Activated CD4-positive, alpha-beta T cell treated with anti-CD3 and anti-CD28 coated beads for 4 hours (primary cell): Measurements from ENCODE around the gene UGT1A3.

Experiments used
- DNase-seq, 2 donors: peaks; one replicate each; pipeline ENCODE4 v3.0.0-alpha.2; 2020

Gene UGT1A3

GRCh38 chr2:233799087-233799665 is 70.3 kb downstream of the UGT1A3 start:
- DNase-seq, result no peak

- no peak for DNase-seq
Measured at GRCh38 chr2:233799716-233800115, 70.9 kb downstream of the UGT1A3 start.

GRCh38 chr2:233800208-233800607 is 71.4 kb downstream of the UGT1A3 start:
- DNase-seq, result no peak

- DNase-seq, result no peak
Measured at GRCh38 chr2:233801357-233802131, 72.7 kb downstream of the UGT1A3 start.

GRCh38 chr2:233802132-233802815 is 73.4 kb downstream of the UGT1A3 start:
- DNase-seq, result no peak

- DNase-seq, result no peak
Measured at GRCh38 chr2:233803292-233803911, 74.6 kb downstream of the UGT1A3 start.

GRCh38 chr2:233803994-233804393 is 75.2 kb downstream of the UGT1A3 start:
- no peak for DNase-seq

- DNase-seq, result no peak
Measured at GRCh38 chr2:233807215-233807865, 78.5 kb downstream of the UGT1A3 start.

GRCh38 chr2:233807966-233808935 is 79.4 kb downstream of the UGT1A3 start:
- no peak for DNase-seq

GRCh38 chr2:233810385-233810784 is 81.5 kb downstream of the UGT1A3 start:
- no peak for DNase-seq

- DNase-seq, result no peak
Measured at GRCh38 chr2:233811087-233811486, 82.2 kb downstream of the UGT1A3 start.

GRCh38 chr2:233811732-233812131 is 82.9 kb downstream of the UGT1A3 start:
- DNase-seq, result no peak

- no peak for DNase-seq
Measured at GRCh38 chr2:233813236-233814055, 84.6 kb downstream of the UGT1A3 start.

GRCh38 chr2:233814056-233814835 is 85.4 kb downstream of the UGT1A3 start:
- no peak for DNase-seq

GRCh38 chr2:233815861-233816260 is 87.0 kb downstream of the UGT1A3 start:
- no peak for DNase-seq

- no peak for DNase-seq
Measured at GRCh38 chr2:233816334-233816733, 87.5 kb downstream of the UGT1A3 start.

- DNase-seq, result no peak
Measured at GRCh38 chr2:233816771-233817170, 87.9 kb downstream of the UGT1A3 start.

GRCh38 chr2:233817361-233817911 is 88.6 kb downstream of the UGT1A3 start:
- no peak for DNase-seq

- DNase-seq, result no peak
Measured at GRCh38 chr2:233817995-233818638, 89.3 kb downstream of the UGT1A3 start.
